ENCODE data around the gene ADAMTS13. TPM values are rescaled to one million over a fixed set of nuclear protein-coding genes. Genes with fewer than 3 reads are reported as not detected.

Gene ADAMTS13
- total RNA-seq, 4 donors from 2014 or later: 1.1 to 2.7 (median 1.8) TPM

GRCh38 chr9:133502112-133502511 lies 79.9 kb downstream of the ADAMTS13 start:
- H3K4me3 ChIP-seq (ENCODE audit: low read depth, poor library complexity, severe bottlenecking): no peak overlapping the region
- DNase-seq (ENCODE audit: low spot score in 2 of 2): no peak
- WGBS, 2 donors: 90 to 96% methylated on average over 1 of the region's 1 CpG
- TF ChIP-seq POLR2A (IDR thresholded peaks at IDR 0.05): no peak
- intact Hi-C loops (cut with DNase I; ENCODE audit: low total_unique reads): no loop called here

DNA sequence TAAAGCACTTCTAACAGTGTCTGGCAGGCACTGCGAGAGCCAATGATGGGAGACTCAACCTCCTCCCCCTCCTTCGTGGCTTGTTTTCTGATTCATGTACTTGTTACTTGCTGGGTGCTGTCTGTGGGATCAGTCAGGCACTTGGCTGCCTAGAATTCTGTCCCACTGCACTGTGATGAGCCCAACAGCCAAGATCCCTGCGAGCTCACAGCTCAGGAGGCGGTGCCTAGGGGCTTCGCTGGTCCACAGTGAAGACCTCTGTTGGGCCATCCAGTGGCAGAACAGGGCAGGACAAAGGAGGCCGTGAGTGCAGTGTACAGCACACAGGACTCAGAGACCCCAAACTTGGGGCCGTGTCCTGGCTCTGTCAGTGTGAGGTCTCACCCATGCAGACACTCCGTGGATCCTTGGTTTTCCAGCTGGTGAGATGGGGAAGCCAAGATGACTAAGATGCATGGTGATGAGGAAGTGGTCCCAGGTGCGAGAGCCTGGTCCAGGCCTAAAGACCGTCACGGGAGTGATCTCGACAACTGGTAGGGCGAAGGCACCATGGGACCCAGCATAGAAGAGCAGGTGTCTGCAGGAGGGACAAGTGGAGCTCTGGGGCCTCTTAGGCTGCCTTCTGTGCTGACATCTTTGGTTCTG lies 83.1 kb downstream of the ADAMTS13 start:
- 85 to 89% methylated on average over 13 of the region's 13 CpGs for WGBS, 2 donors
- no peak for DNase-seq (ENCODE audit: low spot score in 2 of 2)
- intact Hi-C loops (cut with DNase I; ENCODE audit: low total_unique reads): no loop called here

DNA sequence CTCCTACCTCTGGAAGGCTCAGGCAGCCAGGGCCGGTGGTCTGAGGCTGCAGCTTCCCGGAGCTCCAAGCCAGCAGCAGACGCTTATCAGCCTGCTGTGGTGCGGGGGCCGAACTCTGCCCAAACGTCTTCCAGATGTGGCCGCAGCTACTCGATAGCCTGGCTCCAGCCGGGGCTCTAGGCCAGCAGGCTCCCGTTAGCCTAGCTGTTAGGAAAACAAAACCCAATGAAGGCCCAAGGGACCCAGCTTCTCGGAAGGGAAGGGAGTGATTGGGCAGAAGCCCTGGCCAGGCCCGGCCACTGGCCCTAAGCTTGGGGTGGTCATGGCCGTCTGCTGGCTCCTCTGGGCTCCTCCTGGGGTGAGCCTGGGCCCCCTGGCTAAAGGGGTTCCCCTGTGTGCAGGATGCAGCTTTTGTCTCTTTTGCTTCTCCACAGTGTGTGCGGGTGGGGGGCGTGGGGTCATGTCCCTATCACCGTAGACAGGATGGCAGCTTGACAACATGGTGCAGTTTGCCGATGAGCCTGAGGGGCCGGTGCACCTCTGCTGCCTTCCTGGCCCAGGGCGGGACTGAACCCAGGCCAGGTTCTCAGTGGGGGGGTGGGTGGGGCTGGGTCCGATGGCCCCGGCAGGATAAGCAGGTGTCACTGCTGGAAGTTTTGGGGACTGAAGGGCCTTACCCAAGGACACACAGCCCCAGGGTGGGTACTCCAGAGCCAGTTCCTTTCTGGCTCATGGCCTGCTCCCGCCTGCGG lies 83.9 kb downstream of the ADAMTS13 start:
- no peak for DNase-seq (ENCODE audit: low spot score in 2 of 2)
- TF ChIP-seq POLR2A (IDR thresholded peaks at IDR 0.05): no peak
- TF ChIP-seq, protein P1, sequence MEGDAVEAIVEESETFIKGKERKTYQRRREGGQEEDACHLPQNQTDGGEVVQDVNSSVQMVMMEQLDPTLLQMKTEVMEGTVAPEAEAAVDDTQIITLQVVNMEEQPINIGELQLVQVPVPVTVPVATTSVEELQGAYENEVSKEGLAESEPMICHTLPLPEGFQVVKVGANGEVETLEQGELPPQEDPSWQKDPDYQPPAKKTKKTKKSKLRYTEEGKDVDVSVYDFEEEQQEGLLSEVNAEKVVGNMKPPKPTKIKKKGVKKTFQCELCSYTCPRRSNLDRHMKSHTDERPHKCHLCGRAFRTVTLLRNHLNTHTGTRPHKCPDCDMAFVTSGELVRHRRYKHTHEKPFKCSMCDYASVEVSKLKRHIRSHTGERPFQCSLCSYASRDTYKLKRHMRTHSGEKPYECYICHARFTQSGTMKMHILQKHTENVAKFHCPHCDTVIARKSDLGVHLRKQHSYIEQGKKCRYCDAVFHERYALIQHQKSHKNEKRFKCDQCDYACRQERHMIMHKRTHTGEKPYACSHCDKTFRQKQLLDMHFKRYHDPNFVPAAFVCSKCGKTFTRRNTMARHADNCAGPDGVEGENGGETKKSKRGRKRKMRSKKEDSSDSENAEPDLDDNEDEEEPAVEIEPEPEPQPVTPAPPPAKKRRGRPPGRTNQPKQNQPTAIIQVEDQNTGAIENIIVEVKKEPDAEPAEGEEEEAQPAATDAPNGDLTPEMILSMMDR (IDR thresholded peaks at IDR 0.05): no peak
- WGBS, 2 donors: 50 to 58% methylated on average over 19 to 23 of the region's 23 CpGs
- H3K4me3 ChIP-seq (ENCODE audit: low read depth, poor library complexity, severe bottlenecking): no peak overlapping the region
- intact Hi-C loops (cut with DNase I; ENCODE audit: low total_unique reads): no loop called here

More for the DNA sequence above, 83.1 kb downstream of the ADAMTS13 start:
- TF ChIP-seq, protein P1 (IDR thresholded peaks at IDR 0.05): no peak
- no peak for TF ChIP-seq POLR2A (IDR thresholded peaks at IDR 0.05)
- no peak overlapping the region for H3K4me3 ChIP-seq (ENCODE audit: low read depth, poor library complexity, severe bottlenecking)

GRCh38 chr9:133506653-133507038 lies 84.5 kb downstream of the ADAMTS13 start:
- DNase-seq (ENCODE audit: low spot score in 2 of 2): no peak
- TF ChIP-seq POLR2A (IDR thresholded peaks at IDR 0.05): no peak
- TF ChIP-seq, protein P1 (IDR thresholded peaks at IDR 0.05): no peak
- 50 to 51% methylated on average over 15 to 18 of the region's 18 CpGs for WGBS, 2 donors
- intact Hi-C loops (cut with DNase I; ENCODE audit: low total_unique reads): no loop called here
- no peak overlapping the region for H3K4me3 ChIP-seq (ENCODE audit: low read depth, poor library complexity, severe bottlenecking)

- 84 to 92% methylated on average over 23 to 24 of the region's 24 CpGs for WGBS, 2 donors
- DNase-seq (ENCODE audit: low spot score in 2 of 2): no peak
- no peak for TF ChIP-seq POLR2A (IDR thresholded peaks at IDR 0.05)
- TF ChIP-seq, protein P1 (IDR thresholded peaks at IDR 0.05): no peak
- no peak overlapping the region for H3K4me3 ChIP-seq (ENCODE audit: low read depth, poor library complexity, severe bottlenecking)
- intact Hi-C loops (cut with DNase I; ENCODE audit: low total_unique reads): no loop called here
Observed at GRCh38 chr9:133507246-133507965, 85.2 kb downstream of the ADAMTS13 start.

DNA sequence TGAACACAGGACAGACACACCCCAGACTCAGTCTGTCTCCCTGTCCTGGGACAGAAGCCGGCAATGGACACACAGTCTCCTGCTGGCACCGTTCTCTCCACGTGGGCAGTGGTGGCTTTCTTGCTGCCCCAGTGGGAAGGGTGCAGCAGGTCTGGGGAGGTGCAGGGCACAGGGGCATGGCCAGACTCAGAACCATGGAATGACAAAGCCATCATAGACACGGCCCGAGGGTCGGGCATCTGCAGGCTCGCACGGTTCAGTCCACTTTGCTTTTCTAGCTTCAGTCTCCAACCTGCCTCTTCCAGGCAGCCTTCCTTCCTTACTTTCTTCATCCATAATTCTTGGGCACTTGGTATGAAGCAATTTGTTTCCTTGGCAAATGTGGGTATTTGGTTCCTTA lies 85.9 kb downstream of the ADAMTS13 start:
- intact Hi-C loops (cut with DNase I; ENCODE audit: low total_unique reads): no loop called here
- no peak overlapping the region for H3K4me3 ChIP-seq (ENCODE audit: low read depth, poor library complexity, severe bottlenecking)
- TF ChIP-seq POLR2A (IDR thresholded peaks at IDR 0.05): no peak
- TF ChIP-seq, protein P1 (IDR thresholded peaks at IDR 0.05): no peak
- no peak for DNase-seq (ENCODE audit: low spot score in 2 of 2)
- 88 to 94% methylated on average over 8 of the region's 8 CpGs for WGBS, 2 donors
